ENCODE data around the gene CCDC106.

The CCDC106 gene

DNA sequence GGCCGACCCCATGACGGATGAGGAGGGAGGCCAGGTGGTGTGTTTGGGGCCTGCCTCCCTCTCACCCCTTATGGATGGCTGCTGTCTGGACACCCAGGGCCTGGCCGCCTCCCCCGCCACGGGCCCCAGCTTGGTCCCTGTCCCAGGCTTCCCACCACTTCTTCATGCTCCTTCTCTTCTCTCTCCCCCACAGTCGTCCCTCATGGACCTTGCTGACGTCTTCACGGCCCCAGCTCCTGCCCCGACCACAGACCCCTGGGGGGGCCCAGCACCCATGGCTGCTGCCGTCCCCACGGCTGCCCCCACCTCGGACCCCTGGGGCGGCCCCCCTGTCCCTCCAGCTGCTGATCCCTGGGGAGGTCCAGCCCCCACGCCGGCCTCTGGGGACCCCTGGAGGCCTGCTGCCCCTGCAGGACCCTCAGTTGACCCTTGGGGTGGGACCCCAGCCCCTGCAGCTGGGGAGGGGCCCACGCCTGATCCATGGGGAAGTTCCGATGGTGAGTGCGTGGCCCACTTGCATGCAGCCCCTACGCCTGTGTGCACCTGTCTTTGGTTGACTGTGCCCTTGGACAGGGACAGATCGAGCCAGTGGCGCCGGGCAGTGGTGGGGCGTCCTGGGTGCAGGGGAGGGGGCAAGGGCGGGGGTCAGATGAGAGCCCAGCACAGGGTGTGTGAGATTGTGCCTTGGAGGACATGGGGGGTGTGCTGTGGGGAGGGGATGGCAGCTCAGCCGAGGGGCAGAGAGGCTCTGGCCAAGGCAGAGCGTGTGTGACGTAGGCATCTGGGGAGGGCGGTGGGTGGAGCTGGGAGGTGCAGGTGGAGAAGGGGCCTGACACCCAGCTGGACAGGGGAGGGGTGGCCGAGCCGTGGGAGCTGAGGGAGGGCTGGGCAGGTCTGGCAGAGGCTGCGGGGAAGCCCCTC lies 43.8 kb downstream of the CCDC106 start:
- DNase-seq (ENCODE audit: extremely low read depth, low read depth) = no peak
- TF ChIP-seq, protein P1, sequence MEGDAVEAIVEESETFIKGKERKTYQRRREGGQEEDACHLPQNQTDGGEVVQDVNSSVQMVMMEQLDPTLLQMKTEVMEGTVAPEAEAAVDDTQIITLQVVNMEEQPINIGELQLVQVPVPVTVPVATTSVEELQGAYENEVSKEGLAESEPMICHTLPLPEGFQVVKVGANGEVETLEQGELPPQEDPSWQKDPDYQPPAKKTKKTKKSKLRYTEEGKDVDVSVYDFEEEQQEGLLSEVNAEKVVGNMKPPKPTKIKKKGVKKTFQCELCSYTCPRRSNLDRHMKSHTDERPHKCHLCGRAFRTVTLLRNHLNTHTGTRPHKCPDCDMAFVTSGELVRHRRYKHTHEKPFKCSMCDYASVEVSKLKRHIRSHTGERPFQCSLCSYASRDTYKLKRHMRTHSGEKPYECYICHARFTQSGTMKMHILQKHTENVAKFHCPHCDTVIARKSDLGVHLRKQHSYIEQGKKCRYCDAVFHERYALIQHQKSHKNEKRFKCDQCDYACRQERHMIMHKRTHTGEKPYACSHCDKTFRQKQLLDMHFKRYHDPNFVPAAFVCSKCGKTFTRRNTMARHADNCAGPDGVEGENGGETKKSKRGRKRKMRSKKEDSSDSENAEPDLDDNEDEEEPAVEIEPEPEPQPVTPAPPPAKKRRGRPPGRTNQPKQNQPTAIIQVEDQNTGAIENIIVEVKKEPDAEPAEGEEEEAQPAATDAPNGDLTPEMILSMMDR (IDR thresholded peaks at IDR 0.05; ENCODE audit: low read depth, low read length, missing control alignments) = no peak
- H3K4me3 ChIP-seq (replicated peaks; ENCODE audit: low read depth, low read length) = no peak overlapping the region

DNA sequence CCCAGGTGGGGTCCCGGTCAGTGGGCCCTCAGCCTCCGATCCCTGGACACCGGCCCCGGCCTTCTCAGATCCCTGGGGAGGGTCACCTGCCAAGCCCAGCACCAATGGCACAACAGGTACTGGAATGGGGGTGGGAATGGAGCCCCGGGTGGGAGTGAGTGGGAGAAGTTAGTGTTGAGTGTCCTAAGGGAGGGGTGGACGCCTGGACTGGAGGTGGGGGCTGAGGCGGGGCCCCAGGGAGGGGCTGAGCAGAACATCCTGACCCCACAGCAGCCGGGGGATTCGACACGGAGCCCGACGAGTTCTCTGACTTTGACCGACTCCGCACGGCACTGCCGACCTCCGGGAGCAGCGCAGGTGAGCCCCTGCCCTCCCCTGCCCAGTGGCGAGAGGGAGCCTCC lies 44.7 kb downstream of the CCDC106 start:
- no peak for DNase-seq (ENCODE audit: extremely low read depth, low read depth)
- H3K4me3 ChIP-seq (replicated peaks; ENCODE audit: low read depth, low read length) = no peak overlapping the region
- TF ChIP-seq, protein P1 (IDR thresholded peaks at IDR 0.05; ENCODE audit: low read depth, low read length, missing control alignments) = no peak

DNA sequence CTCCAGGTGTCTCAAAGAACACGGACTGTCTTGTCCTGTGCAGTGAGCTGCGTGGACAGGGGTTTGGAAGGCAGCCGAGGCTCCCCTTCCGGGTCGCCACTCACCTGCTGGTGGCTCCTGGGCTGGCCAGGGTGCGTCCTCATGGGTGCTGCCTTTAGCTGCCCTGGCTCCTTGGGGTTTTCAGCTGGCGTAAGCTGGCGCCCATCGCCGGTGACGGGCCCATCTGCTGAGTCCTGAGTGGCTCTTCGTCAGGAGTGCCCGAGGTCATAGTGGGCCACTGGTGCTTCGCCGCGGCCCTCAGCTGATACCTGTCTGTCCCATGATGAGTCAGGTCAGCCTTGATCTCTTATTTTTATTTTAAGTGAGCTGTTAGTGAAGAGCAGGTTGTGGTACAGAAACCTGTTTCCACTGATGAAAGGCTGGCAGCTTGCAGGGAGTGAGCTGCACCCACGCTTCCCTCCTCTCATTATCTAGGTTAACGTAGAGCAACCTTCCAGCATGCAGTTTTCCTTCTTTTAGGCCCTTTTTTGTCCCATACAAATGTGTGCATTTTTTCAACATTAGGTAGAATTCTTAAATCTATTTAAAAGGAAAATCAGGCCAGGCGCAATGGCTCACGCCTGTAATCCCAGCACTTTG lies 45.4 kb downstream of the CCDC106 start:
- no peak for DNase-seq (ENCODE audit: extremely low read depth, low read depth)
- TF ChIP-seq, protein P1 (IDR thresholded peaks at IDR 0.05; ENCODE audit: low read depth, low read length, missing control alignments) = no peak
- no peak overlapping the region for H3K4me3 ChIP-seq (replicated peaks; ENCODE audit: low read depth, low read length)

DNA sequence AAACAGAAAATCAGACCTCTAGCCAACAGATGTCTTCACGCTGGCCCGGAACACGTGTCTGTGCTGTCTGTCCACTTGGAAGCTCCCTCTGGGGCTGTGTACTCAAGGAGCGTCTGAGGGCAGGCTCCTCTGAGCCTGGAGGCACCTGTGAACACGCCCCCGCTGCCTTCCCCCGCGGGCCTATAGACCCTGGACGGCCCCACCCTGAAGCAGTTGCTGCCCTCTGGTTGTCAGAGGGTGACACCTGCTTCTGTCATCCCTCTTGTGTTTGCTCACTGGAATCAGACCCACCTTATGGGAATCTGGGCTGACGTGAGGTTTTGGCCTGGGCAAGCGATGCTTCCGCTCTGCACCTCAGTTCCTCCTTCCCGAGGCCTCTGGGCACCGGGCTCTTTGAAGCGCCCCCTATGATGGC lies 46.2 kb downstream of the CCDC106 start:
- H3K4me3 ChIP-seq (replicated peaks; ENCODE audit: low read depth, low read length) = no peak overlapping the region
- TF ChIP-seq, protein P1 (IDR thresholded peaks at IDR 0.05; ENCODE audit: low read depth, low read length, missing control alignments) = no peak
- DNase-seq (ENCODE audit: extremely low read depth, low read depth) = no peak

DNA sequence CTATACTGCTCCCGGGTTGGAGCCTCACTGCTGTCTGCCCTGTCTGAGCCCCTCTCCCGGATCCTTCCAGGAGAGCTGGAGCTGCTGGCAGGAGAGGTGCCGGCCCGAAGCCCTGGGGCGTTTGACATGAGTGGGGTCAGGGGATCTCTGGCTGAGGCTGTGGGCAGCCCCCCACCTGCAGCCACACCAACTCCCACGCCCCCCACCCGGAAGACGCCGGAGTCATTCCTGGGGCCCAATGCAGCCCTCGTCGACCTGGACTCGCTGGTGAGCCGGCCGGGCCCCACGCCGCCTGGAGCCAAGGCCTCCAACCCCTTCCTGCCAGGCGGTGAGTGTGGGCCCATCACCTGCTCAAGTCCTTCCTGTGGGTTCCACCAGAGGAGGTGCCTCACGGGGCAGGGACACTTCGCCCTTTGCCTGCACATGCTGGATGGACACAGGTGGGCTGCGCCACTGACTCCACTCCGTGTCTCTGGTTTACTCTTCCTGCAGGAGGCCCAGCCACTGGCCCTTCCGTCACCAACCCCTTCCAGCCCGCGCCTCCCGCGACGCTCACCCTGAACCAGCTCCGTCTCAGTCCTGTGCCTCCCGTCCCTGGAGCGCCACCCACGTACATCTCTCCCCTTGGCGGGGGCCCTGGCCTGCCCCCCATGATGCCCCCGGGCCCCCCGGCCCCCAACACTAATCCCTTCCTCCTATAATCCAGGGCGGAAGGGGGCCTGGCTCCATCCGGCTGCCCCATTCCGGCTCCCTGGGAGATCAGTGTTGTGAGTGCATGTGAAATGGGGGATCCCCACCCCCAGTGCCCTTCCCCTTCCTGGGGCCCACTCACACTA lies 46.9 kb downstream of the CCDC106 start:
- no peak overlapping the region for H3K4me3 ChIP-seq (replicated peaks; ENCODE audit: low read depth, low read length)
- no peak for DNase-seq (ENCODE audit: extremely low read depth, low read depth)
- TF ChIP-seq, protein P1 (IDR thresholded peaks at IDR 0.05; ENCODE audit: low read depth, low read length, missing control alignments) = no peak

DNA sequence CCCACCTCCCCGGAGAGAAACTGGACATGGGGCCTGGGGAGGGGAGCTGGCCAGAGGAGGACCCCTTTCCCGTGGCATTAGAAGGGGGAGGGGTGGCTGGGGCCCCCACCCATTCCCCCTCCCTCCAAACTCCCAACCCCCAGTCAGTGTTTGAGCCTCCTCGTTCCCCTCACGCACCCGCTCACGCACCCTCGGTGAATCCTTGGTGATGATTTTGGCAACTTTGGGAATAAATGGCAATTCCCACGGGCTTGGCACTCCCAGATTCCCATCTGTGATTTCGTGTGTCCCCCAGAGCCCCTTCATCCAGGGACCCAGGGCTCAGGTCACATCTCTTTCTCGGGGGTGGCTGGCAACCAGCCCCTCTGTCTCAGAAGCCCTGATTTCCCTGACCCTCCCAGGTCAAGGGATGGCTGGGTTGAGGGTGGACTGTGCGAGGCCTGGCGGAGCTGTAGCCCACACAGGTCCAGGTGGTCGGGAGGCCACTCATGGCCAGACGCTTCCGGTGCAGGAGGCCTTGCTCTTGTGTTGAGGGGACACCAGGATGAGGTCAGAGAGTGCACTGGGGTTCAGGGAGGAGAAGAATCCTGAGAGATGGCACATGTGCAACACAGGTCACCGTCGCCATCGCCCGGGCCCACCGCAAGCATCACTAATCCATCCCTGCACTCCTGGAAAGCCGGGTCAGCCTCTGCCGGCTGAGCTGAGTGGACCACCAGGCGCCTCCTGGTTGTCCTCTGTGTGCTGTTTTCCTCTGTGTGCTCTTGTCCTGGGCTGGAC lies 47.7 kb downstream of the CCDC106 start:
- TF ChIP-seq, protein P1 (IDR thresholded peaks at IDR 0.05; ENCODE audit: low read depth, low read length, missing control alignments) = no peak
- H3K4me3 ChIP-seq (replicated peaks; ENCODE audit: low read depth, low read length) = no peak overlapping the region
- no peak for DNase-seq (ENCODE audit: extremely low read depth, low read depth)

All from HFF-Myc (cell line).